GM18499 (cell line): ENCODE results near the gene ZNF593.

ENCODE experiments used
- ATAC-seq: cut with Tn5 transposase; IDR thresholded peaks from one replicate; pipeline ENCODE4 v1.9.1; 2021; ENCODE audit warnings: moderate number of reproducible peaks; ENCODE audit not compliant: insufficient read depth, unreplicated experiment

The ZNF593 gene

GRCh38 chr1:26169669-26170471, at the start of gene ZNF593:
Gene ZNF593, plus strand, starts transcription at chr1:26169908. Its CDS starts 76 bp downstream, at chr1:26169984.
- ATAC-seq: no peak

GRCh38 chr1:26121854-26122773, 47.6 kb upstream of the ZNF593 start:
- ATAC-seq: no peak

GRCh38 chr1:26122988-26123973, 46.4 kb upstream of the ZNF593 start:
- no peak for ATAC-seq

GRCh38 chr1:26124418-26125331, 45.0 kb upstream of the ZNF593 start:
- no peak for ATAC-seq

GRCh38 chr1:26125382-26125781, 44.3 kb upstream of the ZNF593 start:
- no peak for ATAC-seq

GRCh38 chr1:26125946-26126320, 43.8 kb upstream of the ZNF593 start:
- ATAC-seq: no peak

GRCh38 chr1:26126321-26127084, 43.2 kb upstream of the ZNF593 start:
- no peak for ATAC-seq

- no peak for ATAC-seq
Measured at GRCh38 chr1:26127235-26128163, 42.2 kb upstream of the ZNF593 start.

GRCh38 chr1:26129778-26130177, 39.9 kb upstream of the ZNF593 start:
- no peak for ATAC-seq

- ATAC-seq: no peak
Measured at GRCh38 chr1:26130695-26131094, 39.0 kb upstream of the ZNF593 start.

GRCh38 chr1:26132128-26132833, 37.4 kb upstream of the ZNF593 start:
- no peak for ATAC-seq

- ATAC-seq: no peak
Measured at GRCh38 chr1:26132834-26133167, 36.9 kb upstream of the ZNF593 start.

GRCh38 chr1:26134466-26134865, 35.2 kb upstream of the ZNF593 start:
- no peak for ATAC-seq

- no peak for ATAC-seq
Measured at GRCh38 chr1:26138974-26139558, 30.6 kb upstream of the ZNF593 start.

- ATAC-seq: no peak
Measured at GRCh38 chr1:26142159-26142558, 27.5 kb upstream of the ZNF593 start.
